ENCODE measurements around the gene BFSP2. TPM values are rescaled to one million over a fixed set of nuclear protein-coding genes. Genes with fewer than 3 reads are reported as not detected.

The BFSP2 gene
- total and polyA plus RNA-seq, 2 experiments from 2014 or later = not detected

DNA sequence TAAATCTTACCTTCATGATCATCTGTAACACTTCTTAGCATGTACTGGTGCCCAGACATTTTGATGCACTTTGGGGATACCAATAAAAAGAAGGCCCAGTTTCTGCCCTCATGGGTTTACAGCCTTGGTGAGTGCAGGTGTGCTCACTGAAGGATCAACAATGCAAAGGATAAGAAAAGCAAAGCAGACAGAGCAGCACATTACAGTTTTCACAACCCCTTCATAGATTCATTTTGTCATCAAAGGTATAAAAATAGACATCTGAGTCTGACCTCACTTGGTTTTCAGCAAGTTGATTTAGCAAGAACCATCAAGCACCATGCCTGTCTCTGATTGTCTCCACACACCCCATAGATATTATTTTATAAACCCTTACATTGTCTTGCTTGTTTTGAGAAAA lies 77.6 kb downstream of the BFSP2 start:
- Histone ChIP-seq H4K20me1 (ENCODE audit: insufficient read depth, poor library complexity, severe bottlenecking) (no peaks in the 10 kb centered on the region), H3K4me2 (no peak overlapping the region), H3K79me2 (no peaks in the 10 kb centered on the region), H3K9me2 (replicated peaks; ENCODE audit: insufficient read depth) (no peaks in the 10 kb centered on the region), H3K9me3 (ENCODE audit: low read depth) (no peaks in the 10 kb centered on the region), H3K27ac (peak overlapping the region; percentile 64), H3K27me3 (no peaks in the 10 kb centered on the region), H3K36me3 (replicated peaks; ENCODE audit: insufficient read depth, low read depth) (no peaks in the 10 kb centered on the region), H3K4me1 (ENCODE audit: insufficient read depth) (peaks cover 19% of the 10 kb centered on the region), H3K4me3 (no peak overlapping the region), H2AFZ (no peak overlapping the region)
- DNase-seq (ENCODE audit: low spot score) = no peak
- TF ChIP-seq EZH2phosphoT487 (IDR thresholded peaks at IDR 0.05; ENCODE audit: low read depth, severe bottlenecking, unreplicated experiment) (no peak), EZH2 (IDR thresholded peaks at IDR 0.05; ENCODE audit: borderline replicate concordance) (no peak), CTCF (IDR thresholded peaks at IDR 0.05; ENCODE audit: poor library complexity) (no peak)

GRCh38 chr3:133478624-133479023 lies 78.8 kb downstream of the BFSP2 start:
- Histone ChIP-seq H3K4me3 (no peak overlapping the region), H3K79me2 (no peaks in the 10 kb centered on the region), H2AFZ (no peak overlapping the region), H3K9me3 (ENCODE audit: low read depth) (no peaks in the 10 kb centered on the region), H4K20me1 (ENCODE audit: insufficient read depth, poor library complexity, severe bottlenecking) (no peaks in the 10 kb centered on the region), H3K36me3 (replicated peaks; ENCODE audit: insufficient read depth, low read depth) (no peaks in the 10 kb centered on the region), H3K9me2 (replicated peaks; ENCODE audit: insufficient read depth) (no peaks in the 10 kb centered on the region), H3K27ac (no peak overlapping the region), H3K4me1 (ENCODE audit: insufficient read depth) (peaks cover 19% of the 10 kb centered on the region), H3K4me2 (no peak overlapping the region), H3K27me3 (no peaks in the 10 kb centered on the region)
- 72% methylated on average over 1 of the region's 1 CpG for WGBS (ENCODE audit: low lambda C conversion rate, missing lambda C conversion rate)
- TF ChIP-seq EZH2phosphoT487 (IDR thresholded peaks at IDR 0.05; ENCODE audit: low read depth, severe bottlenecking, unreplicated experiment) (no peak), CTCF (IDR thresholded peaks at IDR 0.05; ENCODE audit: poor library complexity) (no peak), EZH2 (IDR thresholded peaks at IDR 0.05; ENCODE audit: borderline replicate concordance) (no peak)
- no peak for DNase-seq (ENCODE audit: low spot score)

DNA sequence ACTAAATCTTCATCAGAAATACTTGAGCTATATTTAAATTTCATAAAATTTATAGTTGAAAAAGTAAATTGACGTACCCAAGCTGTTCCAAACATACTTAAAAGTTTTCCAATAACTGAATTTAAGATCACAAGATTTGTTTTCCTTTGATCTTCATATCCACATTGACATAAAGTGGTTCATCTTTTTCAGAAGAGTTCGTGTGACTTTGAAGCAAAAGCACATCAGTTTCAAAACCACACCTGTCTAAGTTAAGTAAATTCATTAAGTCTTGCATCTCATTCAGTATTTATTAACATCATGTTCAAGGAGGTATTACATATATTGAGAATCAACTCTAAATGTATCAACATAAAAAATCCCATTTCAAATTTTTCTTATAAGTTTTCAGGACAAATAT lies 79.5 kb downstream of the BFSP2 start:
- H3K27ac ChIP-seq = peak overlapping the region; percentile 96
- H2AFZ ChIP-seq = no peak overlapping the region
- DNase-seq (ENCODE audit: low spot score) = no peak

More for the DNA sequence above, 79.5 kb downstream of the BFSP2 start:
- no peaks in the 10 kb centered on the region for H3K79me2 ChIP-seq
- H4K20me1 ChIP-seq (ENCODE audit: insufficient read depth, poor library complexity, severe bottlenecking) = no peaks in the 10 kb centered on the region
- WGBS (ENCODE audit: low lambda C conversion rate, missing lambda C conversion rate) = 89% methylated on average over 2 of the region's 2 CpGs
- H3K4me3 ChIP-seq = no peak overlapping the region
- no peaks in the 10 kb centered on the region for H3K9me3 ChIP-seq (ENCODE audit: low read depth)
- H3K9me2 ChIP-seq (replicated peaks; ENCODE audit: insufficient read depth) = no peaks in the 10 kb centered on the region
- no peaks in the 10 kb centered on the region for H3K36me3 ChIP-seq (replicated peaks; ENCODE audit: insufficient read depth, low read depth)
- peaks cover 15% of the 10 kb centered on the region for H3K4me1 ChIP-seq (ENCODE audit: insufficient read depth)
- TF ChIP-seq CTCF (IDR thresholded peaks at IDR 0.05; ENCODE audit: poor library complexity) = no peak
- no peak overlapping the region for H3K4me2 ChIP-seq
- H3K27me3 ChIP-seq = no peaks in the 10 kb centered on the region
